ENCODE results near the gene IPO13.

IPO13 gene

DNA sequence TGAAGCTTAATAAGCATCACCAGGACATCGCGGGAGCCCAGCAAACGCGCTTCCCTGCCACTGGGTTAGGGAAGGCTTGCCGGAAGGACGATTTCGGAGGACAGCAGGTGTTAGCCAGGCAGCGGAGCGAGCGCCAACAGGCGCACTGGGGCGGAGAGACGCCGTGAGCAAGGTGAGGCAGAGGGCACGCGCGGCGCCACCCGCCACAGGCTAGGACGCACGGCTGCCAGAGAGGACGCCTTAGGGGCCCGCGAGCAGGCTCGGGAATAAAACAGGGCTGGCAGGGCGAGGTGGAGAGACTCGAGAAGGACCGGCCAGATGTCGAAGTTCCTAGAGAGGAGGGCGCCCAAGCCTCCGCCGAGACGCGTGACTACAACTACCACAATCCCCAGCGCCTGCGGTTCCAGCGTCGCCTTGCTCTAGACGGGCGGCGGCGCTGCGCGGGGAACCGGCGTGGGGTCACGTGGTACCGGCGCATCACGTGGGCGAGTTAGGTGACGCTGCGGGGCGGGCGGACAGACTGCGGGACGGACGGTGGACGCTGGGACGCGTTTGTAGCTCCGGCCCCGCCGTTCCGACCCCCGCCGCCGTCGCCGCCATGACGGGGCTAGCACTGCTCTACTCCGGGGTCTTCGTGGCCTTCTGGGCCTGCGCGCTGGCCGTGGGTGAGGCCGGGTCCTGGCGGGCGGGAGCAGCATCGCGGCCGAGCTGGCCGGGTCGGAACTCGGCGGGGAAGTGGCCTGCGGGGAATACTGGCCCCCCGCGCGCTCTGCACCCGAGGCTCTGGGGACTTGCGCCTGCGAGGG, 27.9 kb downstream of the IPO13 start, which contains the start of gene ATP6V0B:
Gene ATP6V0B, plus strand, starts transcription at position 518 of the 806 bp plus-strand sequence. Its CDS starts 81 bp downstream, at position 599.
- peak; percentile 93 to 94 for DNase-seq

DNA sequence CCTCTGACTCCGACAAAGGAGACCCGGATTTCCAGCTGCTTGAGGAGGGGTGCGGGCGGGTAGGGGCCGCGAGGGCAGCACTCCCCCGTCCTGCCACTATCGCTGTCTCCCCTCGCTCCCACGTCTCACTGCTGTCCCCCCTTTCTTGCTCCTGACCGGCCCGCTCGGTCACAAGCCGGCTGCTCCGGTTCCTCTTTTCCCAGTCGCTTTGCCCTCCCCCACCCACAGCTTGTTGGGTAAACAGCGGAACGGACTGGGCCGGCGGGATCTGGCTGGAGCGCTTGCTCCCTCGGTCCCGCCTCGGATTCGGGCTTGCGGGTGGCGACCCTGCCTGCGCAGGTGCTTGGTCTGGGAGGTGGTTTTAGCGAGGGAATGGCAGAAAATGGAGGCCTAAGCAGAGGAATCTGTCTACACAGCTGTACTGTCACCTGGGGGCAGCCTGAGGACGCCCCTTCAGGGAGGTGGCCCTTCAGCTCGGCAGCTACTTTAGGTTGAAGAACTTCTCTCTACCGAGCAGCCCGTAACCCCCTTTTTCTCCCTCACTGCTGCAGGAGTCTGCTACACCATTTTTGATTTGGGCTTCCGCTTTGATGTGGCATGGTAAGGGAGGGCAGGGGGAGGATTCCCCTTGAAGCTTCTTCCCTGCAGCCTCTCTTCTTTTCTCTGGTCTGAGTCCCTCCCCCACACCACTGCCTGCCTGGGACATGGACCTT, 28.7 kb downstream of the IPO13 start:
- DNase-seq, result no peak

DNA sequence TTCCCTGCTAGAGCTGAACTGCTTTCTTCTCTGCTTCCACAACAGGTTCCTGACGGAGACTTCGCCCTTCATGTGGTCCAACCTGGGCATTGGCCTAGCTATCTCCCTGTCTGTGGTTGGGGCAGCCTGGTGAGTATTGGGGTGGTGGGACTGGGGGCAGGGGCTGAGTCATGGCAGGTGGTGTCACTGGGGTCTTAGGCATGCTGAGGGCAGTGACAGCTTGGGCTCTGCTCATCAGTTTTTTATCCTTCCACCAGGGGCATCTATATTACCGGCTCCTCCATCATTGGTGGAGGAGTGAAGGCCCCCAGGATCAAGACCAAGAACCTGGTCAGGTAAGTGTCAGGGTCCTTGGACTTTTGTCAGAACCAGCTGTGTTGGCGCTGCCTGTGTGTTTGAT, 29.3 kb downstream of the IPO13 start:
- DNase-seq, result no peak

DNA sequence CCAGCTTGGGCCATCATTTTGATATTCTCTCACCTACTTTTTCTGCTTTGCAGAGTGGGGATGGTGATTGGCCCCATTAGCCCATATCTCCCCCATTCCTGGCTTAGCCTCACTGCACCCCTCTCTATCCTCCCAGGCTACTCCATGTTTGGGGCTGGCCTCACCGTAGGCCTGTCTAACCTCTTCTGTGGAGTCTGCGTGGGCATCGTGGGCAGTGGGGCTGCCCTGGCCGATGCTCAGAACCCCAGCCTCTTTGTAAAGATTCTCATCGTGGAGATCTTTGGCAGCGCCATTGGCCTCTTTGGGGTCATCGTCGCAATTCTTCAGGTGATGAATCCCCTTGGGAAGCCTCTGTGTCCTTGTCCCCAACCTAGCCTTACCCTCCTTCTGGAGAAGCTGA, 30.1 kb downstream of the IPO13 start:
- no peak for DNase-seq

- no peak for DNase-seq
These were observed 30.9 kb downstream of the IPO13 start for GRCh38 chr1:43977376-43978263.

DNA sequence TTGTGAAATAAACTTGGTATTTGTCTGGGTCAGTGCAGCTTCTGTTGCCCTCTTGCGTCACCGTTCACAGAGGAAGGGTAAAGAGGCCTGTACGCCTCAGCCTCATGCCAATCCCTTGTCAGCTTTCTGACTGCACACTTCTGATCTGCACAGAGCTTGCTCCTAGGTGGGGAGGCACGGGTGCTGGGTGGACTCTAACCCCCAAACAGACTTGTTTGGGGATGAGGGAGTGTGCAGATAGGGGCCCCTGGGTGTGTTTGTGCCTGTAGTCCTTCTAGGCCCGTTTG, 31.5 kb downstream of the IPO13 start:
- no peak for DNase-seq

DNA sequence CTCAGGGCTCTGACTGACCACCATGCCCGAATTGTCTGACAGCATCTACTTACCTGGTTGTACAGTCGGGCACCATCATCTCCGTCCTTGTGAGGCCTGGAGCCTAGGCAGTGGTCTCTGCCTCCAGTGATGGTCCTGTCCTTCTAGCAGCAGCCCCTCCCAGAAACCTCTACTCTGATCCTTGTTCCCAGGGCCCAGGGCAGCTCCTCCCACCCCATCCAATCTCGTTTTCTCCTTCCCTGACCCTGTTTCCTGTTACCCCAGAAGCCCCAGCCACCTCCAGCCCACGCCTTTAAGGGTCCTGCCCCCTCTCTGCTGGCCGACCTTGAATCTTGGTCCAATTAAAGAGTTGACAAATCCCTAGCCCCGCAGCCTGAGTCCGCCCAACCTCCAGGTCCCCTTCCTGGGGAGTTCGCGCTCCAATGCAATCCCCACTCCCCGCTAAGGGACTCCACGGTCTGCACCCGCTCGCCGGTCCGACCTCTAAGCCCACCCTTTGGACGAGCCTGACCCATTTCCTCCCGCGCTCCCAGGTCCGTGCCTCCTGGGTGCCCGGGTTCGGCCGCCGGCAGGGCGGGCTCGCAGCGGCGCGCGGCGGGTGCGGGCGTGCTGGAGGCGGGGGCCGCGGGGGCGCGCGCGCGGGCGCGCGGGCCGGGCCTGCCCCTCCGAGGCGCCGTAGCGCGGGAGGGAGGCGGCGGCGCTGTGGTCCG, 32.0 kb downstream of the IPO13 start, which contains the start of gene B4GALT2:
Gene B4GALT2, plus strand, starts transcription at position 660 of the 710 bp plus-strand sequence. CDS start 1,951 bp downstream, outside the sequence.
- no peak for DNase-seq

GRCh38 chr1:43979261-43979527, 32.4 kb downstream of the IPO13 start:
- no peak for DNase-seq

- DNase-seq, result peak in 1 of 2 experiments; percentile 14
These were observed 32.9 kb downstream of the IPO13 start for GRCh38 chr1:43979528-43980254.

DNA sequence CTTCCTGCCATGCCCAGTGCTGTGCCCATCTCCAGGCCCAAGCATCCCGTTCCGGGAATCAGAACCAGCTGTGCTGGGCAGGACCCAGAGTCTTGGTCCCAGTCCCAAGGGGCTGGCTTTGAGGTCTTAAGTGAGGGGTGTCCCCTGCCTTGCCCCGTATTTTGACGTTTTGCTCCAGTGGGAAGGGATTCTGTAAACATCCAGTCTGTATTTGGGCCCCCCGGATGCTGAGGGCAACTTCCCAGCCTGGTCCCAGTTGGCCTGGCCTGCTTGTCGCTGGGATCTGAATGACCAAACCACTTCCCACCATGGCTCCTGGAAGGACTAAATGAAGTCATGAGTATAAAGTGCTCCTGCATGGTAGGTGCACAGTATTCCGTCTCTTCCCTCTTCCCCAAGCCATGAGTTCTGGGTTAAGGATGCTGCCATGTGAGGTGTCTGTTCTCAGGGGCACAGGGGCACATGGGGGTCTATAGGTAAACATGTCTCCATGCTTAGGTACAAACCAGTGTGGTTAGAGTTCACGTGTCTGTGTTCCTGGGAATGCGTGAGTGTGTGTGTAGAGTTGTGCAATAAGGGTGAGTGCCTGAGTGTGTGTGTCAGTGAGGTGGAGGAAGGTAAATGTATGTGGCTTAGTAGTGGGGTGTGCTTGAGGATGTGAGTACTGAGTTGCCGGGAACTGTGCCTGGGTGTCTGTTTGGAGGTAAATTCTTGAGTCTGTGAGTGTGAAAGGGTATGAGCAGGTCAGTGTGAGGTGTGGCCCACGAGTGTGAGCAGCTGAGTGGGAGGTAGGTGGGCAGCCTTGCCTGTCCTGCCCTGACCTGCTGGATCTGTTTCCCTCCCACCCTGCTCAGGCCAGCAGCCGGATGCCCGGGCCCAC, 33.7 kb downstream of the IPO13 start:
- DNase-seq, result no peak

DNA sequence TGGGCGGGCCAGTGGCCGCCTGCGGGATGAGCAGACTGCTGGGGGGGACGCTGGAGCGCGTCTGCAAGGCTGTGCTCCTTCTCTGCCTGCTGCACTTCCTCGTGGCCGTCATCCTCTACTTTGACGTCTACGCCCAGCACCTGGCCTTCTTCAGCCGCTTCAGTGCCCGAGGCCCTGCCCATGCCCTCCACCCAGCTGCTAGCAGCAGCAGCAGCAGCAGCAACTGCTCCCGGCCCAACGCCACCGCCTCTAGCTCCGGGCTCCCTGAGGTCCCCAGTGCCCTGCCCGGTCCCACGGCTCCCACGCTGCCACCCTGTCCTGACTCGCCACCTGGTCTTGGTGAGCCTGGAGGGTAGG, 34.4 kb downstream of the IPO13 start:
- no peak for DNase-seq

- no peak for DNase-seq
These were observed 34.9 kb downstream of the IPO13 start for GRCh38 chr1:43981636-43982035.

DNA sequence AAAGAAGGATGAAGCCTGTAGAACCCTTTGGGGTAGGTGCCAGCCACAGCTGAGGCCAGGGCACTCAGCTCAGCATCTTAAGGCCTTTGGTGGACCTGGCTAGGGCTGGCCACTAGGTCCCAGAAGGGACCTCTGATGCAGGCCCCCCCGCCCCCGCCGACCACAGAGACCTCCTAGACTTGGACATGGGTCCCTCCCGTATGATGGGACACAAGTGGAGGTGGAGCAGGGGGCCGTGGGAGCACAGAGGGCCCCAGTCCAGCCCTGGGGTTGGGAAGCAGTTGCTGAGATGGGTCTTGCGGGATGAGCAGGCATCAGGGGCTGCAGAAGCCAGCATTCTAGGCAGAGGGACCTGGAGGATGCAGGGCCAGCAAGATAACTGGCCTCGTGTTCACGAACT, 35.5 kb downstream of the IPO13 start:
- DNase-seq, result no peak

- no peak for DNase-seq
These were observed 36.1 kb downstream of the IPO13 start for GRCh38 chr1:43982808-43983207.

DNA sequence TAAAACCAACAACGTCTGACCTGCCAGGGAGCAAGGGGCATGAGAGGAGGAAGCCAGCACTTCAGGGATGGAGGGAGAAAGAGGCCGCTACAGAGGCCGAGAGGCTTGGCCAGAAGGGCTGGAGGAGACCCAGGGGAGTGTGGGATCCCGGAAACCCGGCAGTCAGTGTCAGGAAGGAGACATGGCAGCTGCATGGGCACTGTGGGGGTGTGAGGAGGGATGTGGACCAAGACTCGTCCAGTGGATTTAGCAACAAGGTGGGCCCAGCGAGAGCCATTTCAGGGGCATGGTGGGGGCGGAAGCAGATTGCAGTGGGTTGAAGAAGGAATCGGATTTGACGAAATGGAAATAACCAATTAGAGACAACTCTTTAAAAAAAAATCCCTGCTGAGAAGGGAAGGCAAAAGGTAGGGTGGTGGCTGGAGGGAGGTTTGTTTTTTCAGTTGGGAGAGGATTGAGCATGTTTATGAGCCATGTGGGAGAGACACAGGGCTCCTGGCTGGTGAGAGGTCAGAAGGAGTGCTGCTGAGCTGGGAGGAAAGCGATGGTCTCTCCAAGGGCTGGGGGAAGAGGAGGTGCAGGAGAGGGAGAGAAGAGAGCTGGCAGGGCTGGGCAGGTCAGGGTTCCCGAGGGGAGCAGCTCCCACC, 36.6 kb downstream of the IPO13 start:
- no peak for DNase-seq

DNA sequence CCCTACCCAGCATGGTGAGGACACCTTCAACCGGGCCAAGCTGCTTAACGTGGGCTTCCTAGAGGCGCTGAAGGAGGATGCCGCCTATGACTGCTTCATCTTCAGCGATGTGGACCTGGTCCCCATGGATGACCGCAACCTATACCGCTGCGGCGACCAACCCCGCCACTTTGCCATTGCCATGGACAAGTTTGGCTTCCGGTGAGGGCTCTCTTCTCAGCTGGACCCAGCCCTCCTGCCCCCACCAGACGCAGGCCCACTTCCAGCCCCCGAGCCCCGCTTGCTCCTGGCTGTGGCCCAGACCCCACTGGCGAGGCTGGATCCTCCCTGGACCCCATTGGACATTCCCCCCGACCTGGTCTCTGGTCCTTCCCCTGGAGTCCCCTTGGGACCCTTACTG, 38.1 kb downstream of the IPO13 start:
- DNase-seq, result no peak

DNA sequence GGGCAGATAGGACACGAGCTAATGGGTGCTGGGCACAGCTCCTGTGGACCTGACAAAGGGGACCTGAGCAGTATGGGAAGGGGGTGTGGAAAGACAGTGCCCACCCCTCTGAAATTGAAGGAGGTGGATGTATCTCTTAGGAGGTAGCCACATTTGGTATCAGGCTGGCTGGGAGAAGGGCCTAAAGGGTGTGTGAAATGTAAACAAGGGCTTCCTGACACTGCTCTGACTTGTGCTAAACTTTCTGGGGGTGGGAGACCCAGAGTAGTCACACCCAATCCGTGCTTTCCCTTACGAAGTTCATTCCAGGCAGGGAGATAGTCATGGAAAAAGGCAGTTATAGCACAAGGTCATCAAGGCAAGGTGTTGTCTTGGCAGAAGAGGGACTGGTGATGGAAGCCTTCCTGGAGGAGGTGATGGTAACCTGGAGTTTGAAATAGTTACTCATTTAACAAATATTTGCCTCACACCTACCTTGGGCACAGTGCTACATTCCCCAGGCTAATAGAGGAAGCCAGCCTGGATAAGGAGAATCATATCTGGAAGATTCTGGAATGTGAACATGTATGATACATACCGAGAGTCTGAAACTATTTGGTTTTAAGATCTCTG, 39.3 kb downstream of the IPO13 start:
- DNase-seq, result no peak

DNA sequence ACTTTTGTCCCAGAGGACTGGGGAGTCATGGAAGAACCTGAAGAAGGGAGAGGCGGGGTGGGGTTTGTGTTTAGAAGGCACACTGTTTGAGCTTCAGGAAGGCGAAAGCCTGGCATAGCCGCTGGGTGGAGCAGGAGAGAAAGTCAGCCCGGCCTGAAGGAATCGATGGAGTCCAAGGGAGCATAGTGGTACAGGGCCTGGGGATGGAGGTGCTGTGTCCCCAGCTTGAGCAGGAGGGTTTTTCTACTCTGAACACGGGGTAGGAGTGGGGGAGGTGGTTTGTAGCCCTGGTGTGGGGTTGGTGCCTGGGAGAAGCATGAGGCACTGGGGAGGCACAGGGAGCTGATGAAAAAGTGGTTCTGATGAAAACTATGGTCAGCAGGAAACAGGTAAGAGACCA, 40.0 kb downstream of the IPO13 start:
- no peak for DNase-seq

GRCh38 chr1:43987159-43987902, 40.6 kb downstream of the IPO13 start:
- DNase-seq, result no peak

All from activated CD4-positive, alpha-beta T cell treated with anti-CD3 and anti-CD28 coated beads, Interleukin-2, amount 50 U/mL, for 4 hours (primary cell).